HCT116 (cell line): ENCODE results near the gene MTUS2. TPM values are rescaled to one million over a fixed set of nuclear protein-coding genes. Genes with fewer than 3 reads are reported as not detected.

Experiments
- ATAC-seq: fragments of 200-7000 bp; cut with Tn5 transposase; 2 replicates; pipeline ENCODE4 v1.9.1; 2020; ENCODE audit warnings: mild to moderate bottlenecking, moderate library complexity
- BruUV-seq: library from RNA; stranded (reverse); fragments of 400-500 nt; replicated peaks from 2 replicates; lab custom pipeline; 2021; lab: Mats Ljungman, UMichigan
- CTCF ChIA-PET: fragments of 300-600 bp; sonication (Branson Sonifier 250); formaldehyde crosslinking; loops from one replicate; lab custom pipeline; 2021; ENCODE audit warnings: antibody characterized with exemption; lab: Charles Lee
- POLR2A ChIA-PET: fragments of 300-600, 350-600 bp; sonication (Branson Sonifier 250); formaldehyde crosslinking; loops from one replicate; lab custom pipeline; 2021; ENCODE audit warnings: antibody characterized with exemption; lab: Charles Lee
- RAD21 ChIA-PET, 2 experiments: fragments of 300-600 bp; sonication (Branson Sonifier 250); formaldehyde crosslinking; loops; one replicate each; lab custom pipeline; 2023; ENCODE audit warnings: low total read pairs in 2 of 2; ENCODE audit not compliant: uncharacterized antibody in 2 of 2, unreplicated experiment in 2 of 2, low non-redundant PET in 1 of 2; lab: Charles Lee
- DNase-seq: peaks from one replicate; pipeline ENCODE4 v3.0.0-alpha.2; 2010; ENCODE audit warnings: low read depth, low spot score
- H2AFZ ChIP-seq: fragments of 200-600 bp; shearing (Covaris generic), sonication (generic); 2 replicates; pipeline ENCODE4 v1.6.1; 2017; ENCODE audit warnings: low read depth, mixed run types, mixed read lengths, antibody characterized with exemption, low read length; ENCODE audit not compliant: poor library complexity, severe bottlenecking
- H3K27ac ChIP-seq: 2 replicates; pipeline ENCODE4 v1.5.1; 2012; ENCODE audit warnings: low read depth, low read length
- H3K27me3 ChIP-seq: fragments of 200-600 bp; sonication (generic); 2 replicates; pipeline ENCODE4 v1.6.1; 2016; ENCODE audit warnings: mixed run types, low read length, mixed read lengths; ENCODE audit not compliant: insufficient read depth
- H3K36me3 ChIP-seq, 2 experiments: fragments of 200-500 bp in 1 of 2; fragments of 200-600 bp in 1 of 2; sonication (Bioruptor generic) in 1 of 2; sonication (generic) in 1 of 2; 2 replicates each; pipeline versions ENCODE4 v1.5.1 to v1.6.1; 2014 to 2016; ENCODE audit warnings: low read length in 2 of 2, inconsistent platforms in 1 of 2, mixed read lengths in 1 of 2, mixed run types in 1 of 2; ENCODE audit not compliant: insufficient read depth in 2 of 2, control insufficient read depth in 1 of 2
- H3K4me1 ChIP-seq, 2 experiments: fragments of 200-600 bp in 1 of 2; sonication (generic) in 1 of 2; 2 replicates each; pipeline versions ENCODE4 v1.5.1 to v1.6.1; 2012 to 2017; ENCODE audit warnings: low read length in 2 of 2, inconsistent platforms in 1 of 2, mild to moderate bottlenecking in 1 of 2, mixed read lengths in 1 of 2, mixed run types in 1 of 2, moderate library complexity in 1 of 2; ENCODE audit not compliant: insufficient read depth in 2 of 2, control insufficient read depth in 1 of 2
- H3K4me2 ChIP-seq: fragments of 200-600 bp; sonication (generic); 2 replicates; pipeline ENCODE4 v1.6.1; 2017; ENCODE audit warnings: mixed run types, low read length, mixed read lengths
- H3K4me3 ChIP-seq, 2 experiments: fragments of 200-600 bp in 1 of 2; sonication (generic) in 1 of 2; replicated peaks in 1 of 2; 2 replicates each; pipeline ENCODE4 v1.5.1; 2011 to 2016; ENCODE audit warnings: low read length in 2 of 2, control low read depth in 1 of 2, low read depth in 1 of 2, mild to moderate bottlenecking in 1 of 2, mixed read lengths in 1 of 2, mixed run types in 1 of 2
- H3K79me2 ChIP-seq: fragments of 200-600 bp; sonication (generic); 2 replicates; pipeline ENCODE4 v1.6.1; 2017; ENCODE audit warnings: mild to moderate bottlenecking, mixed run types, low read length, moderate library complexity, mixed read lengths; ENCODE audit not compliant: insufficient read depth
- H3K9ac ChIP-seq: fragments of 200-600 bp; sonication (generic); 2 replicates; pipeline ENCODE4 v1.6.1; 2016; ENCODE audit warnings: low read length, mixed read lengths
- H3K9me2 ChIP-seq: fragments of 200-600 bp; sonication (generic), shearing (Covaris generic); 2 replicates; pipeline ENCODE4 v1.6.1; 2017; ENCODE audit warnings: mixed run types, mild to moderate bottlenecking, moderate library complexity; ENCODE audit not compliant: insufficient read depth
- H3K9me3 ChIP-seq, 2 experiments: fragments of 200-500 bp in 1 of 2; fragments of 200-600 bp in 1 of 2; sonication (Bioruptor generic) in 1 of 2; sonication (generic) in 1 of 2; 2 replicates each; pipeline ENCODE4 v1.6.1; 2014 to 2017; ENCODE audit warnings: low read length in 2 of 2, mixed read lengths in 2 of 2, inconsistent platforms in 1 of 2, low read depth in 1 of 2, mild to moderate bottlenecking in 1 of 2, mixed run types in 1 of 2, moderate library complexity in 1 of 2; ENCODE audit not compliant: control insufficient read depth in 1 of 2, insufficient read depth in 1 of 2
- H4K20me1 ChIP-seq: fragments of 200-600 bp; sonication (generic), shearing (Covaris generic); 2 replicates; pipeline ENCODE4 v1.6.1; 2017; ENCODE audit warnings: mixed run types, mild to moderate bottlenecking, moderate library complexity; ENCODE audit not compliant: insufficient read depth
- CBX3 ChIP-seq: IDR thresholded peaks from 2 replicates; pipeline ENCODE4 v1.6.1; 2012; ENCODE audit warnings: low read depth
- CTCF ChIP-seq, 3 experiments: fragments of 200-600 bp in 1 of 3; sonication (generic) in 1 of 3; IDR thresholded peaks in 2 of 3; conservative IDR thresholded peaks in 1 of 3; 2 replicates each; pipeline ENCODE4 v1.5.1; 2012 to 2017; ENCODE audit warnings: low read depth in 2 of 3, low read length in 2 of 3, antibody characterized with exemption in 1 of 3, borderline replicate concordance in 1 of 3, control low read depth in 1 of 3, mild to moderate bottlenecking in 1 of 3, mixed read lengths in 1 of 3, mixed run types in 1 of 3, moderate library complexity in 1 of 3; ENCODE audit not compliant: insufficient read depth in 1 of 3
- EGR1 ChIP-seq: IDR thresholded peaks from 2 replicates; pipeline ENCODE4 v1.6.1; 2012; ENCODE audit warnings: low read depth
- ELF1 ChIP-seq: IDR thresholded peaks from 2 replicates; pipeline ENCODE4 v1.6.1; 2012; ENCODE audit warnings: low read depth, borderline replicate concordance
- EZH2 ChIP-seq: fragments of 200-600 bp; sonication (generic); IDR thresholded peaks from 2 replicates; pipeline ENCODE4 v1.6.1; 2017; ENCODE audit warnings: antibody characterized with exemption, mixed run types
- FOSL1 ChIP-seq: IDR thresholded peaks from 2 replicates; pipeline ENCODE4 v1.6.1; 2012; ENCODE audit warnings: low read depth
- JUND ChIP-seq: IDR thresholded peaks from 2 replicates; pipeline ENCODE4 v1.6.1; 2012
- MAX ChIP-seq: IDR thresholded peaks from 2 replicates; pipeline ENCODE4 v1.6.1; 2012
- POLR2AphosphoS5 ChIP-seq: IDR thresholded peaks from 2 replicates; pipeline ENCODE4 v1.6.1; 2011; ENCODE audit warnings: mild to moderate bottlenecking, low read depth, low read length, moderate library complexity
- RAD21 ChIP-seq: IDR thresholded peaks from 2 replicates; pipeline ENCODE4 v1.6.1; 2012; ENCODE audit warnings: low read depth, mild to moderate bottlenecking
- SIN3A ChIP-seq: IDR thresholded peaks from 2 replicates; pipeline ENCODE4 v1.6.1; 2012; ENCODE audit warnings: low read depth
- SP1 ChIP-seq: IDR thresholded peaks from 2 replicates; pipeline ENCODE4 v1.6.1; 2012; ENCODE audit warnings: low read depth
- YY1 ChIP-seq: IDR thresholded peaks from 2 replicates; pipeline ENCODE4 v1.6.1; 2011; ENCODE audit warnings: low read length, low read depth, moderate library complexity, mild to moderate bottlenecking; ENCODE audit not compliant: insufficient replicate concordance; ENCODE audit errors: extremely low read depth
- ZBTB33 ChIP-seq: IDR thresholded peaks from 2 replicates; pipeline ENCODE4 v1.6.1; 2011; ENCODE audit warnings: mild to moderate bottlenecking, low read length, moderate library complexity; ENCODE audit not compliant: insufficient replicate concordance; ENCODE audit errors: extremely low read depth
- ZNF274 ChIP-seq: fragments of 200-500 bp; sonication (Bioruptor generic); IDR thresholded peaks from 2 replicates; pipeline ENCODE4 v1.6.1; 2014; ENCODE audit warnings: mild to moderate bottlenecking, low read depth, low read length, inconsistent platforms
- intact Hi-C: fragments of 100-400 bp; cut with micrococcal nuclease; formaldehyde crosslinking; loops from 2 replicates; pipeline ENCODE4 v1.10.0; 2022
- total RNA-seq: library from RNA; stranded (reverse); gene quantifications from one replicate; pipeline ENCODE4 v1.2.1, GENCODE V29; 2021; ENCODE audit not compliant: unreplicated experiment
- TF ChIP-seq, protein P1 (sequence below): IDR thresholded peaks from 2 replicates; pipeline ENCODE4 v1.6.1; 2012; ENCODE audit warnings: low read depth

The MTUS2 gene
- total RNA-seq, 1 experiment from 2014 or later: 0.02 TPM

DNA sequence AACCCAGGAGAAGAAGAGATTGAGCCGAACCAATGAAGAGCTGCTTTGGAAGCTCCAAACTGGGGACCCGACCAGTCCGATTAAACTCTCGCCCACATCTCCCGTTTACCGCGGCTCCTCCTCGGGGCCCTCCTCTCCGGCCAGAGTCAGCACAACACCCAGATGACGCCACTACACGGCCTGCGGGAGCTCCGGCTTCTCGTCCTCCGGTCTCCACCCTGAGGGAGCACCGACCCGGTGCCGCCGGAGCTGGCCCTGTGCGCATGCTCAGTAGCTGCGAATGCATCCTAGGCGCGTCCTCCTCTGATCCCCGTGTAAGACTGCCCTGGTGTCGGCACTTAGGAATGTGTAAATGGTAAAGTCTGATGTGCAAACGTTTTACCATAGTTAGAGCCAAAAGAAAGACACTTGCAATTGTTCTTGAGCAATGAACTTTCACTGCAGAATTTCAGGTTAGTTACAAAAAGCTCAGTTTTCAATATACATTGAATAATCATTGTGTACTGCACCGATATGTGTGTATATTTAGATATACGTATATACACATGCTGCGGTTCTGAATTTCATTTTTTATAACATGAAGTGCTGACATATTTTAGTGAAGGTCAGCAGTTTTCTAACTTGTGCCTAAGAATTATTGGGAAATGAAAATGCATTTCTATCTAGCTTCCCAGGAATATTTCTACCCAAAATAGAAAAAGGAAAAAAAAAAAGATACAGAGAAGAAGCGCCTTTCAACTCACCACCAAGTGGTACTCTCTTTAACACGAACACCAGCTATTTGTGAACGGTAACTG lies 683.1 kb downstream of the MTUS2 start:
- no peak overlapping the region for H2AFZ ChIP-seq
- no peak overlapping the region for H3K9ac ChIP-seq
- ChIA-PET RAD21 (no interaction called here), POLR2A (no interaction called here), CTCF (interaction anchor here (1.0 to 3.1 kb wide), 2 partner anchors 204 to 612 kb away, joined by 3 to 13 read pairs; no protein-coding TSS in a partner anchor)
- H4K20me1 ChIP-seq: no peaks in the 10 kb centered on the region
- no TSS peak for BruUV-seq
- intact Hi-C loops: no loop called here
- no peak for DNase-seq
- no peak overlapping the region for H3K4me2 ChIP-seq
- no peaks in the 10 kb centered on the region for H3K79me2 ChIP-seq
- no peak for TF ChIP-seq CTCF (IDR thresholded peaks at IDR 0.05 in 2 of 3, conservative IDR thresholded peaks at IDR 0.05 in 1 of 3; ENCODE audit: borderline replicate concordance in 1 of 3, insufficient read depth in 1 of 3, low read depth in 2 of 3, low read length in 2 of 3)
- no peak for TF ChIP-seq POLR2AphosphoS5
- TF ChIP-seq ZNF274: no peak
- TF ChIP-seq JUND: no peak
- no peak for TF ChIP-seq EZH2
- no peak for TF ChIP-seq ELF1
- TF ChIP-seq SIN3A: no peak
- TF ChIP-seq ZBTB33: no peak
- no peak for TF ChIP-seq RAD21
- TF ChIP-seq, protein P1, sequence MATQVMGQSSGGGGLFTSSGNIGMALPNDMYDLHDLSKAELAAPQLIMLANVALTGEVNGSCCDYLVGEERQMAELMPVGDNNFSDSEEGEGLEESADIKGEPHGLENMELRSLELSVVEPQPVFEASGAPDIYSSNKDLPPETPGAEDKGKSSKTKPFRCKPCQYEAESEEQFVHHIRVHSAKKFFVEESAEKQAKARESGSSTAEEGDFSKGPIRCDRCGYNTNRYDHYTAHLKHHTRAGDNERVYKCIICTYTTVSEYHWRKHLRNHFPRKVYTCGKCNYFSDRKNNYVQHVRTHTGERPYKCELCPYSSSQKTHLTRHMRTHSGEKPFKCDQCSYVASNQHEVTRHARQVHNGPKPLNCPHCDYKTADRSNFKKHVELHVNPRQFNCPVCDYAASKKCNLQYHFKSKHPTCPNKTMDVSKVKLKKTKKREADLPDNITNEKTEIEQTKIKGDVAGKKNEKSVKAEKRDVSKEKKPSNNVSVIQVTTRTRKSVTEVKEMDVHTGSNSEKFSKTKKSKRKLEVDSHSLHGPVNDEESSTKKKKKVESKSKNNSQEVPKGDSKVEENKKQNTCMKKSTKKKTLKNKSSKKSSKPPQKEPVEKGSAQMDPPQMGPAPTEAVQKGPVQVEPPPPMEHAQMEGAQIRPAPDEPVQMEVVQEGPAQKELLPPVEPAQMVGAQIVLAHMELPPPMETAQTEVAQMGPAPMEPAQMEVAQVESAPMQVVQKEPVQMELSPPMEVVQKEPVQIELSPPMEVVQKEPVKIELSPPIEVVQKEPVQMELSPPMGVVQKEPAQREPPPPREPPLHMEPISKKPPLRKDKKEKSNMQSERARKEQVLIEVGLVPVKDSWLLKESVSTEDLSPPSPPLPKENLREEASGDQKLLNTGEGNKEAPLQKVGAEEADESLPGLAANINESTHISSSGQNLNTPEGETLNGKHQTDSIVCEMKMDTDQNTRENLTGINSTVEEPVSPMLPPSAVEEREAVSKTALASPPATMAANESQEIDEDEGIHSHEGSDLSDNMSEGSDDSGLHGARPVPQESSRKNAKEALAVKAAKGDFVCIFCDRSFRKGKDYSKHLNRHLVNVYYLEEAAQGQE: no peak
- no peak for TF ChIP-seq SP1
- no peak for TF ChIP-seq EGR1
- TF ChIP-seq FOSL1: no peak
- no peak for TF ChIP-seq MAX
- no peak for TF ChIP-seq YY1
- no peak for TF ChIP-seq CBX3
- TF ChIP-seq, all 23 proteins: peak for 0
- Histone ChIP-seq H3K27ac (no peak overlapping the region), H3K36me3 (no peaks in the 10 kb centered on the region), H3K27me3 (no peaks in the 10 kb centered on the region), H3K4me3 (no peak overlapping the region), H3K9me3 (no peaks in the 10 kb centered on the region), H3K9me2 (no peaks in the 10 kb centered on the region), H3K4me1 (no peaks in the 10 kb centered on the region)
- ATAC-seq: no peak
